ENCODE data around the gene LRRC23.

- TF ChIP-seq POLR2A (IDR thresholded peaks at IDR 0.05) (no peak), CTCF (IDR thresholded peaks at IDR 0.05) (no peak)
Measured at GRCh38 chr12:6952863-6953441, 48.3 kb downstream of the LRRC23 start.
